SK-N-MC (cell line): ENCODE data around the gene DMBX1.

Source experiments
- EZH2 ChIP-seq: fragments of 200-600 bp; sonication (generic); IDR thresholded peaks from one replicate; pipeline ENCODE4 v1.6.1; 2017; ENCODE audit warnings: antibody characterized with exemption
- POLR2AphosphoS5 ChIP-seq: IDR thresholded peaks from 2 replicates; pipeline ENCODE4 v1.6.1; 2012; ENCODE audit warnings: mild to moderate bottlenecking, low read depth, low read length, borderline replicate concordance

DNA sequence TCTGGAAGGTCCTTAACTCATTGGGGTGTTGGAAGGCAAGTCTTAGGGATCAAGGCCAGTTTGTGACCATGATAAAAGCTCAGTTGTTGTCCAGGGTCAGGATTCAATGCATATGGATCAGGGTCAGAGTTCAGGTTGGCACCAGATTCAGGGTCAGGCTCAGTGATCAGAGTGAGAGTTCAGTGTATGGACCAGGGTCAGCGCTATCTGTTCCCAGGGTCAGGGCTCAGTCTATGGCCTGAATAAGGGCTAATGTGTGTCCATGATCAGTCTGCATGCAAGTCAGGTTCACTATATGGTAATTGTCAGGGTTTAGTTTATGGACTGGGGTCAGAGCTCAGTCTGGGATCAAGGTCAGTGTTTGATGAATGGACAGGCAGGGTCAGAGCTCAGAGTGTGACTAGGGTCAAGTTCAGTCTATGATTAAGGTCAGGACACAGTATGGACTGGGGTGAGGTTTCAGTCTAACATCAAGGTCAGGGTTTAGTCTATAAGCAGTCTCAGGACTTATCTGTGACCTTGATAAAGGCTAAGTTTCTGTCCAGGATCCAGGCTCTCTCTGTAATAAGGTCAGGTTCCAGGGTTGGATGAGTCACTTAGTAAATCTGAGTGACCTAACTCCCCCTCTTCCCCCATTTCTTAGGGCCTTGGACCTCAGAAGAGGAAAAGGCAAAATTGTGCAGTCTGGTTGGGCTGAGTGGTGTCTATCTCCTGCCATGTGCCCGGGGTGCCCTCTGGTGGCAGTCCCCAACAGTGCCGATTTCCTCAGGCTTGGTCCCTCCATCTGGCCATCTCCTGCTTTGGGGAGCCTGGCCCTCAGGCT, 38.0 kb downstream of the DMBX1 start:
- TF ChIP-seq EZH2 = no peak
- TF ChIP-seq POLR2AphosphoS5 = no peak
